ENCODE results near the gene RAB11A.

RAB11A gene

GRCh38 chr15:65887565-65887964, 18.3 kb downstream of the RAB11A start:
- DNase-seq, result no peak

- DNase-seq, result no peak
These were observed 19.7 kb downstream of the RAB11A start for GRCh38 chr15:65888981-65889380.

GRCh38 chr15:65893060-65893459, 23.8 kb downstream of the RAB11A start:
- no peak for DNase-seq

GRCh38 chr15:65896236-65896635, 26.9 kb downstream of the RAB11A start:
- DNase-seq, result no peak

- no peak for DNase-seq
These were observed 31.2 kb downstream of the RAB11A start for GRCh38 chr15:65900488-65900887.

GRCh38 chr15:65901336-65901735, 32.0 kb downstream of the RAB11A start:
- no peak for DNase-seq

- no peak for DNase-seq
These were observed 32.5 kb downstream of the RAB11A start for GRCh38 chr15:65901836-65902235.

GRCh38 chr15:65902373-65902772, 33.1 kb downstream of the RAB11A start:
- no peak for DNase-seq

GRCh38 chr15:65903296-65904073, 34.2 kb downstream of the RAB11A start:
- no peak for DNase-seq

GRCh38 chr15:65904301-65904700, 35.0 kb downstream of the RAB11A start:
- no peak for DNase-seq

GRCh38 chr15:65906396-65906795, 37.1 kb downstream of the RAB11A start:
- DNase-seq, result no peak

- DNase-seq, result no peak
These were observed 38.4 kb downstream of the RAB11A start for GRCh38 chr15:65907661-65908060.

- no peak for DNase-seq
These were observed 39.6 kb downstream of the RAB11A start for GRCh38 chr15:65908876-65909275.

GRCh38 chr15:65909831-65910230, 40.5 kb downstream of the RAB11A start:
- no peak for DNase-seq

- no peak for DNase-seq
These were observed 41.0 kb downstream of the RAB11A start for GRCh38 chr15:65910341-65910740.

- DNase-seq, result no peak
These were observed 42.9 kb downstream of the RAB11A start for GRCh38 chr15:65912235-65912634.

GRCh38 chr15:65913631-65914199, 44.4 kb downstream of the RAB11A start:
- DNase-seq, result no peak

GRCh38 chr15:65914386-65914785, 45.1 kb downstream of the RAB11A start:
- DNase-seq, result no peak

GRCh38 chr15:65914981-65915925, 46.0 kb downstream of the RAB11A start:
- no peak for DNase-seq

GRCh38 chr15:65916041-65916663, 46.9 kb downstream of the RAB11A start:
- DNase-seq, result no peak

- peak; percentile 8 for DNase-seq
These were observed 47.5 kb downstream of the RAB11A start for GRCh38 chr15:65916664-65917406.

- no peak for DNase-seq
These were observed 48.1 kb downstream of the RAB11A start for GRCh38 chr15:65917407-65917756.

All from activated T-cell treated with anti-CD3 and anti-CD28 coated beads for 4 hours (primary cell).